GM12892 (cell line): Measurements from ENCODE around the gene ZNF438.

ENCODE experiments used
- POLR2AphosphoS5 ChIP-seq: IDR thresholded peaks from 2 replicates; pipeline ENCODE4 v1.6.1; 2011; ENCODE audit warnings: low read depth, low read length, control low read depth
- TAF1 ChIP-seq: IDR thresholded peaks from 2 replicates; pipeline ENCODE4 v1.6.1; 2011; ENCODE audit warnings: low read depth, mild to moderate bottlenecking, control low read depth, low read length, borderline replicate concordance

DNA sequence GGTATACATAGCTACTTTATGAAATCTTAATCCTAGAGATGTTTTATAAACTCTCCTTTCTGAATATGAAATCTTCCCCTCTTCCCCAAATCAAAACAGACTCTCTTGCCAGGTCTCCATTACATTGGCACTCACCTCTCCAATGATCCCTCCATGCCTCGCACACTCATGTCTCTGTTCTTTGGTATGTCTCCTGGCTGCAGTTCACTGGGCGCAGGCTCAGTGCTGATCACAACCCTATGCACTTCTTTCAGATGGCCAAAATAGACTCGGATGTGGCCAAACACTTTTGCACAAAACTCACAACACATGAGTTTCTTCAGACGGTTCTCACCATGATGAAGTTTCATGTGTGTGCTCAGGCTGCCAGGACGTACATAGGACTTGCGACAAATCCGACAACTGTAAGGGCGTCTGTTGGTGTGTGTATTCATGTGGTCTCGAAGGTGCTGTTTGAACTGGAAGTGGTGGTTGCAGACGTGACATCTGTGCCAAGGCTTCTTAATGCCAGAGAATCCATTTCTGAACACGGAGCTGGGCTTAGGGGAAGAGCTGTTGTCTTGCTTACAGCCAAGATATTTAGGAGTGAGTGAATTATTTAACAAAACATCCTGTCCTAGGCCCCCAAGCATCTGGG, 183.2 kb downstream of the ZNF438 start:
- no peak for TF ChIP-seq TAF1
- no peak for TF ChIP-seq POLR2AphosphoS5
